Adrenal gland (tissue), 12 donors: ENCODE results near the gene ERVK3-1. TPM values are rescaled to one million over a fixed set of nuclear protein-coding genes. Genes with fewer than 3 reads are reported as not detected.

Experiments
- DNase-seq, 7 donors: peaks; one replicate each; pipeline ENCODE4 v3.0.0-alpha.2; 2019 to 2020
- H3K27ac ChIP-seq, 5 donors: fragments of 200-600 bp; sonication (generic) in 4 of 5; 1 replicate in 3 of 5; 2 replicates in 2 of 5; pipeline versions ENCODE4 v1.5.1 to v1.8.0; 2016 to 2020; ENCODE audit warnings: mild to moderate bottlenecking in 1 of 5
- H3K27me3 ChIP-seq: fragments of 200-600 bp; 2 replicates; pipeline ENCODE4 v1.8.0; 2021
- H3K36me3 ChIP-seq, 2 donors: fragments of 200-600 bp; replicated peaks in 1 of 2; 1 replicate in 1 of 2; 2 replicates in 1 of 2; pipeline versions ENCODE4 v1.5.1 to v1.8.0; 2018 to 2022
- H3K4me1 ChIP-seq, 2 donors: fragments of 200-600 bp; replicated peaks in 1 of 2; 1 replicate in 1 of 2; 2 replicates in 1 of 2; pipeline versions ENCODE4 v1.5.1 to v1.8.0; 2018 to 2021
- H3K4me3 ChIP-seq, 4 donors: fragments of 200-600 bp; sonication (generic) in 3 of 4; one replicate each; pipeline ENCODE4 v1.5.1; 2016 to 2018
- H3K9me3 ChIP-seq, 3 donors: fragments of 200-600 bp; sonication (generic) in 1 of 3; replicated peaks in 1 of 3; 1 replicate in 2 of 3; 2 replicates in 1 of 3; pipeline versions ENCODE4 v1.5.1 to v1.8.0; 2016 to 2021
- CTCF ChIP-seq, 6 experiments: fragments of 450-650 bp in 4 of 6; fragments of 200-600 bp in 2 of 6; sonication (generic) in 1 of 6; IDR thresholded peaks; 1 replicate in 5 of 6; 2 replicates in 1 of 6; pipeline versions ENCODE4 v1.5.1 to v1.8.0; 2016 to 2021; ENCODE audit warnings: antibody characterized with exemption in 6 of 6, mild to moderate bottlenecking in 2 of 6, moderate library complexity in 1 of 6
- POLR2A ChIP-seq, 2 donors: fragments of 450-650 bp; IDR thresholded peaks; one replicate each; pipeline ENCODE4 v1.6.1; 2017; ENCODE audit warnings: antibody characterized with exemption in 2 of 2, mild to moderate bottlenecking in 2 of 2, moderate library complexity in 1 of 2
- WGBS, 4 donors: extraction: QIAGEN DNeasy Blood & Tissue Kit in 2 of 4; methylation state at CpG; one replicate each; pipeline versions ENCODE4 v1.1.5 to v1.1.7; 2013 to 2017; 5-methylcytosine and 5-hydroxymethylcytosine counted together
- intact Hi-C, 2 donors: fragments of 100-400 bp; cut with DNase I; formaldehyde crosslinking; loops; one replicate each; pipeline versions ENCODE4 v1.14.1 to v1.15.0; 2022 to 2023
- polyA plus RNA-seq, 3 donors: library from polyadenylated mRNA; stranded (reverse); fragments of 200-250 nt in 2 of 3; fragments of 350-450 nt in 1 of 3; fragmentation: Illumina TruSeq in 1 of 3; extraction: RNeasy Lipid Tissue Mini Kit (QIAGEN cat#74804) in 1 of 3; gene quantifications; one replicate each; pipeline ENCODE4 v1.2.3, GENCODE V29; 2013 to 2014
- total RNA-seq, 9 donors: library from RNA; depleted of rRNA in 4 of 9; stranded (reverse); fragments of >200 nt in 4 of 9; fragments of 120-200 nt in 1 of 9; fragmentation: NEBNext Ultra II Directional in 1 of 9; extraction: Animal tissue kit (Norgen Biotek cat#: 25700) in 1 of 9; gene quantifications; one replicate each; pipeline versions ENCODE4 v1.1.0 to v1.2.4, GENCODE V29; 2013 to 2023
- donor health status: healthy with polysubstance abuse.
- donor health status: Bipolar disorder and iron deficiency.
- donor health status: DM: yes; HTN: yes; CAD: no.
- donor health status: DM: no; HTN: no; CAD: no.
- donor health status: DM: no; HTN: no; CAD: no.
- donor health status: DM: yes; HTN: yes; CAD: no.

ERVK3-1 gene
- total and polyA plus RNA-seq, 12 donors = 18.4 to 70.5 (median 35.3) TPM

GRCh38 chr19:58353717-58354477, 48.7 kb downstream of the ERVK3-1 start:
- no peak for TF ChIP-seq POLR2A (IDR thresholded peaks at IDR 0.05)
- no peak for TF ChIP-seq CTCF (IDR thresholded peaks at IDR 0.05)
- peaks cover 37% of the 10 kb centered on the region for H3K27me3 ChIP-seq
- intact Hi-C loops = no loop called here
- H3K27ac ChIP-seq = no peak overlapping the region
- no peaks in the 10 kb centered on the region for H3K36me3 ChIP-seq
- 83 to 88% (median 84%) methylated on average over 14 to 15 of the region's 15 CpGs for WGBS, 4 donors
- no peaks in the 10 kb centered on the region for H3K9me3 ChIP-seq
- H3K4me3 ChIP-seq = no peak overlapping the region
- no peak for DNase-seq
- H3K4me1 ChIP-seq = peaks cover 9 to 18% of the 10 kb centered on the region in 2 donors

GRCh38 chr19:58354478-58355030, 49.4 kb downstream of the ERVK3-1 start:
- DNase-seq = no peak
- WGBS, 4 donors = 74 to 79% (median 76%) methylated on average over 6 of the region's 6 CpGs
- Histone ChIP-seq H3K9me3 (no peaks in the 10 kb centered on the region), H3K4me3 (no peak overlapping the region), H3K4me1 (peaks cover 9 to 18% of the 10 kb centered on the region in 2 donors), H3K36me3 (no peaks in the 10 kb centered on the region), H3K27ac (no peak overlapping the region), H3K27me3 (peaks cover 36% of the 10 kb centered on the region)
- TF ChIP-seq POLR2A (IDR thresholded peaks at IDR 0.05) (no peak), CTCF (IDR thresholded peaks at IDR 0.05) (no peak)
- intact Hi-C loops = no loop called here

- H3K4me3 ChIP-seq = no peak overlapping the region
- H3K9me3 ChIP-seq = no peaks in the 10 kb centered on the region
- TF ChIP-seq POLR2A (IDR thresholded peaks at IDR 0.05) = no peak
- no peak for TF ChIP-seq CTCF (IDR thresholded peaks at IDR 0.05)
- WGBS, 4 donors = 86 to 93% (median 89%) methylated on average over 9 to 10 of the region's 10 CpGs
- no peaks in the 10 kb centered on the region for H3K36me3 ChIP-seq
- H3K27me3 ChIP-seq = peaks cover 29% of the 10 kb centered on the region
- H3K27ac ChIP-seq = no peak overlapping the region
- peaks cover 2 to 13% of the 10 kb centered on the region in 2 donors for H3K4me1 ChIP-seq
- intact Hi-C loops = no loop called here
- no peak for DNase-seq
Measured at GRCh38 chr19:58355215-58355796, 50.1 kb downstream of the ERVK3-1 start.

GRCh38 chr19:58355908-58356765, 51.0 kb downstream of the ERVK3-1 start:
- peak overlapping the region in 1 of 4 donors; percentile 22 for H3K4me3 ChIP-seq
- no peak for TF ChIP-seq POLR2A (IDR thresholded peaks at IDR 0.05)
- no peak for TF ChIP-seq CTCF (IDR thresholded peaks at IDR 0.05)
- peaks cover 0 to 9% of the 10 kb centered on the region in 2 donors for H3K4me1 ChIP-seq
- no peaks in the 10 kb centered on the region for H3K36me3 ChIP-seq
- H3K9me3 ChIP-seq = no peaks in the 10 kb centered on the region
- intact Hi-C loops = no loop called here
- no peak for DNase-seq
- 5 to 19% (median 14%) methylated on average over 18 to 94 of the region's 94 CpGs for WGBS, 4 donors
- peaks cover 25% of the 10 kb centered on the region for H3K27me3 ChIP-seq
- no peak overlapping the region for H3K27ac ChIP-seq
